Spleen (tissue), 7 donors: ENCODE measurements around the gene MXD1.

ENCODE experiments used
- POLR2AphosphoS5 ChIP-seq, 3 donors: sonication (generic); formaldehyde crosslinking; IDR thresholded peaks; one replicate each; pipeline ENCODE4 v1.5.1; 2017; ENCODE audit warnings: antibody characterized with exemption in 3 of 3
- TF ChIP-seq, protein P1 (sequence below), 11 experiments: fragments of 200-600 bp in 7 of 11; fragments of 450-650 bp in 4 of 11; sonication (generic) in 4 of 11; IDR thresholded peaks in 8 of 11; conservative IDR thresholded peaks in 3 of 11; 1 replicate in 7 of 11; 2 replicates in 4 of 11; pipeline versions ENCODE4 v1.4.0 to v1.8.0; 2016 to 2021; ENCODE audit warnings: antibody characterized with exemption in 11 of 11, inconsistent platforms in 4 of 11, mild to moderate bottlenecking in 1 of 11
- donor health status: DM: no; HTN: no; CAD: no; lungs with moderate emphysema.
- donor health status: DM: no; HTN: no; CAD: no.
- donor health status: DM: no; HTN: no; CAD: no.

DNA sequence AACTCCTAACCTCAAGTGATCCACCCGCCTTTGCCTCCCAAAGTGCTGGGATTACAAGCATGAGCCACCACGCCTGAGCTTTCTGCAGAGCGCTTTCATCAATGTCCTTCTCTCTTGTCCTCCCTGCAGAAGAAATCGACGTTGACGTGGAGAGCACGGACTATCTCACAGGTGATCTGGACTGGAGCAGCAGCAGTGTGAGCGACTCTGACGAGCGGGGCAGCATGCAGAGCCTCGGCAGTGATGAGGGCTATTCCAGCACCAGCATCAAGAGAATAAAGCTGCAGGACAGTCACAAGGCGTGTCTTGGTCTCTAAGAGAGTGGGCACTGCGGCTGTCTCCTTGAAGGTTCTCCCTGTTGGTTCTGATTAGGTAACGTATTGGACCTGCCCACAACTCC is 23.1 kb downstream of the MXD1 start:
- TF ChIP-seq, protein P1, sequence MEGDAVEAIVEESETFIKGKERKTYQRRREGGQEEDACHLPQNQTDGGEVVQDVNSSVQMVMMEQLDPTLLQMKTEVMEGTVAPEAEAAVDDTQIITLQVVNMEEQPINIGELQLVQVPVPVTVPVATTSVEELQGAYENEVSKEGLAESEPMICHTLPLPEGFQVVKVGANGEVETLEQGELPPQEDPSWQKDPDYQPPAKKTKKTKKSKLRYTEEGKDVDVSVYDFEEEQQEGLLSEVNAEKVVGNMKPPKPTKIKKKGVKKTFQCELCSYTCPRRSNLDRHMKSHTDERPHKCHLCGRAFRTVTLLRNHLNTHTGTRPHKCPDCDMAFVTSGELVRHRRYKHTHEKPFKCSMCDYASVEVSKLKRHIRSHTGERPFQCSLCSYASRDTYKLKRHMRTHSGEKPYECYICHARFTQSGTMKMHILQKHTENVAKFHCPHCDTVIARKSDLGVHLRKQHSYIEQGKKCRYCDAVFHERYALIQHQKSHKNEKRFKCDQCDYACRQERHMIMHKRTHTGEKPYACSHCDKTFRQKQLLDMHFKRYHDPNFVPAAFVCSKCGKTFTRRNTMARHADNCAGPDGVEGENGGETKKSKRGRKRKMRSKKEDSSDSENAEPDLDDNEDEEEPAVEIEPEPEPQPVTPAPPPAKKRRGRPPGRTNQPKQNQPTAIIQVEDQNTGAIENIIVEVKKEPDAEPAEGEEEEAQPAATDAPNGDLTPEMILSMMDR (IDR thresholded peaks at IDR 0.05 in 8 of 11, conservative IDR thresholded peaks at IDR 0.05 in 3 of 11), result no peak
- peak in 1 of 3 donors; percentile 55 for TF ChIP-seq POLR2AphosphoS5 (IDR thresholded peaks at IDR 0.05)
